Upper lobe of left lung (tissue), 6 donors: ENCODE measurements around the gene SETBP1. TPM values are rescaled to one million over a fixed set of nuclear protein-coding genes. Genes with fewer than 3 reads are reported as not detected.

Source experiments
- ATAC-seq, 2 donors: fragments of 200-7000 bp; cut with Tn5 transposase; one replicate each; pipeline ENCODE4 v1.9.1; 2022; ENCODE audit warnings: mild to moderate bottlenecking in 2 of 2, moderate library complexity in 2 of 2; ENCODE audit not compliant: low FRiP score in 2 of 2
- DNase-seq, 2 donors: peaks; one replicate each; pipeline ENCODE4 v3.0.0-alpha.2; 2019 to 2020
- H3K27ac ChIP-seq, 4 donors: fragments of 200-600 bp; sonication (generic); one replicate each; pipeline ENCODE4 v1.5.1; 2016 to 2019
- H3K27me3 ChIP-seq, 4 donors: fragments of 200-600 bp; sonication (generic); one replicate each; pipeline ENCODE4 v1.5.1; 2017 to 2019
- H3K36me3 ChIP-seq, 4 donors: fragments of 200-600 bp; sonication (generic); one replicate each; pipeline ENCODE4 v1.5.1; 2016 to 2019
- H3K4me1 ChIP-seq, 4 donors: fragments of 200-600 bp; sonication (generic); one replicate each; pipeline ENCODE4 v1.5.1; 2018 to 2019
- H3K4me3 ChIP-seq, 4 donors: fragments of 200-600 bp; sonication (generic); one replicate each; pipeline ENCODE4 v1.5.1; 2017 to 2019; ENCODE audit warnings: mild to moderate bottlenecking in 2 of 4, moderate library complexity in 1 of 4
- H3K9me3 ChIP-seq, 4 donors: fragments of 200-600 bp; sonication (generic); one replicate each; pipeline ENCODE4 v1.5.1; 2018 to 2019
- CTCF ChIP-seq, 6 experiments: fragments of 450-650 bp in 4 of 6; fragments of 200-600 bp in 2 of 6; sonication (generic) in 2 of 6; IDR thresholded peaks; one replicate each; pipeline ENCODE4 v1.5.1; 2016 to 2019; ENCODE audit warnings: antibody characterized with exemption in 6 of 6
- EP300 ChIP-seq, 4 donors: sonication (generic); formaldehyde crosslinking; IDR thresholded peaks; one replicate each; pipeline ENCODE4 v1.5.1; 2017; ENCODE audit warnings: antibody characterized with exemption in 4 of 4, control low read depth in 2 of 4
- POLR2A ChIP-seq, 4 donors: fragments of 450-650 bp; IDR thresholded peaks; one replicate each; pipeline ENCODE4 v1.5.1; 2016 to 2017; ENCODE audit warnings: antibody characterized with exemption in 4 of 4, mild to moderate bottlenecking in 2 of 4
- POLR2AphosphoS5 ChIP-seq, 2 donors: sonication (generic); formaldehyde crosslinking; IDR thresholded peaks; one replicate each; pipeline ENCODE4 v1.5.1; 2017; ENCODE audit warnings: antibody characterized with exemption in 2 of 2
- WGBS, 2 donors: methylation state at CpG; one replicate each; pipeline ENCODE4 v1.1.5; 2017 to 2018; 5-methylcytosine and 5-hydroxymethylcytosine counted together
- total RNA-seq, 6 donors: library from RNA; depleted of rRNA in 4 of 6; stranded (reverse); fragments of >200 nt in 4 of 6; gene quantifications; one replicate each; pipeline versions ENCODE4 v1.1.0 to v1.2.1, GENCODE V29; 2016 to 2021
- donor health status: DM: no; HTN: no; CAD: no; lungs with moderate emphysema.
- donor health status: DM: no; HTN: yes; CAD: no; lungs with severe emphysema.

Gene SETBP1
- total RNA-seq, 6 donors from 2014 or later = 11.7 to 38.8 (median 16.6) TPM

- Histone ChIP-seq H3K27ac (no peak overlapping the region), H3K4me1 (peaks cover 0 to 4% (median 2%) of the 10 kb centered on the region in 4 donors), H3K36me3 (no peaks in the 10 kb centered on the region), H3K27me3 (no peaks in the 10 kb centered on the region), H3K9me3 (peaks cover 0 to 16% (median 0%) of the 10 kb centered on the region in 4 donors), H3K4me3 (no peak overlapping the region)
- ATAC-seq (no peak), DNase-seq (no peak)
- TF ChIP-seq EP300 (IDR thresholded peaks at IDR 0.05) (no peak), CTCF (IDR thresholded peaks at IDR 0.05) (no peak)
Observed at GRCh38 chr18:44935455-44935854, 254.8 kb downstream of the SETBP1 start.

- no peak overlapping the region for H3K27ac ChIP-seq
- H3K4me3 ChIP-seq = no peak overlapping the region
- ATAC-seq = no peak
- DNase-seq = no peak
- no peak for TF ChIP-seq CTCF (IDR thresholded peaks at IDR 0.05)
- no peak for TF ChIP-seq EP300 (IDR thresholded peaks at IDR 0.05)
- no peak for TF ChIP-seq POLR2AphosphoS5 (IDR thresholded peaks at IDR 0.05)
- TF ChIP-seq POLR2A (IDR thresholded peaks at IDR 0.05) = no peak
- peaks cover 0 to 4% (median 4%) of the 10 kb centered on the region in 4 donors for H3K4me1 ChIP-seq
- H3K9me3 ChIP-seq = peaks cover 0 to 16% (median 0%) of the 10 kb centered on the region in 4 donors
- H3K36me3 ChIP-seq = no peaks in the 10 kb centered on the region
- H3K27me3 ChIP-seq = no peaks in the 10 kb centered on the region
- 78 to 83% methylated on average over 5 to 6 of the region's 6 CpGs for WGBS, 2 donors
Observed at GRCh38 chr18:44936485-44936884, 255.8 kb downstream of the SETBP1 start.

GRCh38 chr18:44937960-44938719 lies 257.5 kb downstream of the SETBP1 start:
- WGBS, 2 donors = 45 to 50% methylated on average over 10 to 12 of the region's 12 CpGs
- Histone ChIP-seq H3K9me3 (peaks cover 0 to 10% (median 0%) of the 10 kb centered on the region in 4 donors), H3K27ac (peak overlapping the region in 1 of 4 donors; percentile 14), H3K4me3 (no peak overlapping the region), H3K36me3 (no peaks in the 10 kb centered on the region), H3K27me3 (no peaks in the 10 kb centered on the region), H3K4me1 (peaks cover 0 to 9% (median 4%) of the 10 kb centered on the region in 4 donors)
- DNase-seq (peak in 1 of 2 donors; percentile 13), ATAC-seq (peak in 1 of 2 donors; percentile 34)
- TF ChIP-seq CTCF (IDR thresholded peaks at IDR 0.05) = no peak

- no peak for TF ChIP-seq POLR2A (IDR thresholded peaks at IDR 0.05)
- no peak overlapping the region for H3K4me3 ChIP-seq
- no peak for ATAC-seq
- H3K9me3 ChIP-seq = peaks cover 0 to 1% (median 0%) of the 10 kb centered on the region in 4 donors
- H3K36me3 ChIP-seq = no peaks in the 10 kb centered on the region
- peaks cover 0 to 17% (median 6%) of the 10 kb centered on the region in 4 donors for H3K4me1 ChIP-seq
- DNase-seq = no peak
- WGBS, 2 donors = 68 to 72% methylated on average over 5 of the region's 5 CpGs
- no peaks in the 10 kb centered on the region for H3K27me3 ChIP-seq
- peak overlapping the region in 1 of 4 donors; percentile 14 for H3K27ac ChIP-seq
Observed at GRCh38 chr18:44938720-44939665, 258.3 kb downstream of the SETBP1 start.

- ATAC-seq (no peak), DNase-seq (no peak)
- 86 to 88% methylated on average over 3 of the region's 3 CpGs for WGBS, 2 donors
- H3K4me1 ChIP-seq = peaks cover 0 to 19% (median 8%) of the 10 kb centered on the region in 4 donors
- no peak for TF ChIP-seq EP300 (IDR thresholded peaks at IDR 0.05)
- TF ChIP-seq POLR2AphosphoS5 (IDR thresholded peaks at IDR 0.05) = no peak
- TF ChIP-seq POLR2A (IDR thresholded peaks at IDR 0.05) = no peak
- H3K4me3 ChIP-seq = no peak overlapping the region
- H3K27me3 ChIP-seq = no peaks in the 10 kb centered on the region
- H3K9me3 ChIP-seq = no peaks in the 10 kb centered on the region
- H3K27ac ChIP-seq = peak overlapping the region in 1 of 4 donors; percentile 23
- no peaks in the 10 kb centered on the region for H3K36me3 ChIP-seq
Observed at GRCh38 chr18:44941516-44941915, 260.8 kb downstream of the SETBP1 start.
